ENCODE results near the gene TDRKH.
A peak's percentile ranks its signal among the peaks of the same experiment; 100 is the strongest.

The TDRKH gene

GRCh38 chr1:151790071-151790939, at the start of gene TDRKH:
Gene TDRKH (minus strand): TSS chr1:151790500. CDS start chr1:151783022, 7,478 bp downstream.
- peak; percentile 97 to 98 for DNase-seq

GRCh38 chr1:151839457-151840403, 49.4 kb upstream of the TDRKH start, which contains the start of gene C2CD4D:
Gene C2CD4D (minus strand): TSS chr1:151839820. CDS start chr1:151838989, 831 bp downstream.
- peak in 1 of 2 donors; percentile 60 for DNase-seq

DNA sequence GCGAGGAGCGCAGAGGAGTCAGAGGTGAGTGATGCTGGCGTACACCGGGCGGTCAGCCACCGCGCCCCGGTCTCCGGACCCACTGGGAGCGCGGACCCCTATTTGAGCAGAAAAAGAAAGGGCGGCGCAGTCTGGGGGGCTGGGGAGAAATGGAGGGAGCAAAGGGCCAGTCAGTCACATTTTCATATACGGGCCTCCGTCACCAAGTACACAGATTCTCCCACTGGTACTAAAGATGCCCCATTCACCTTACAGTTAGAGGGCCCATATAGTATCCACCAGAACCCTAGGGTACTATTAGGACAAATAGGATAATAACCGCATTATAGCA, 48.7 kb upstream of the TDRKH start:
- DNase-seq: no peak

DNA sequence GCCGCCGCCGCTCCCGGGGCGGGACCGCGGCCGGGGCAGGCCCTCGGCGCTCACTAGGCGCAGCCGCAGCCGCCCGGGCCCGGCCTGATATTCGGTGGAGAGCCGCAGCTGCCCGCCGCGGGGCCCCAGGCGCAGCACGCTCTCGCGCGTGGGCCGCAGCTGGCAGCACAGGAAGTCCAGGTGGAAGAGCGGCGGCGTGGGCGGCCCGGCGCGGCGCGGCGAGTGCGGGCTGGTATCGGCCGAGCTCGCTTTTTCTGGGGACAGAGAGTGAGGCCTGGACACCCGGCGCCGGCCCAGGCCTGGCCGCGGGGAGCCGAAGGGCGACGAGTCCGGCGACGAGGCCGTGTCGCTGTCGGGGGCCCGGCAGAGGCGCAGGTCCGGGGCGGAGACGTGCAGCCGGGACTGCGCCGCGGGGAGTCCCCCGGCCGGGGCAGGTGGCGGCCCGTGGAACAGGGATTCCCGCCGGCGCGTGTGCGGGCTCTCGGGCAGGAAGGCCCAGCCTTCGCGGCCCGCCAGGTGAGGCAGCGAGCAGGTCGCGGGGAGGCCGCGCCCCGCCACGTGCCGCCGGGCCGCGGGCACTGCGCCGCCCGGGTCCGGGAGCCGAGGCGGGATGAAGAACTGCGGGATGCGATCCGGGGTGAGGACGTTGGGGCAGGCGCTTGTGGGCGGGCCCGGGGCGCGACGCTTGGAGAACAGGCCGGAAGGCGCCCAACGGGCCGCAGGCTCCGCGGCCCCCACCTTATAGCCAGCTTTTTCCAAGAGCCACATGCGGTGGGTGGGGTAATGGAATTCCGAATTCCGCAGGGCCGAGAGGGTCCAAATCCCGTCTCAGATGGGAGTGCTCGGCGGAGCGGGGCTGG, 48.2 kb upstream of the TDRKH start:
- peak in 1 of 2 donors; percentile 49 for DNase-seq

DNA sequence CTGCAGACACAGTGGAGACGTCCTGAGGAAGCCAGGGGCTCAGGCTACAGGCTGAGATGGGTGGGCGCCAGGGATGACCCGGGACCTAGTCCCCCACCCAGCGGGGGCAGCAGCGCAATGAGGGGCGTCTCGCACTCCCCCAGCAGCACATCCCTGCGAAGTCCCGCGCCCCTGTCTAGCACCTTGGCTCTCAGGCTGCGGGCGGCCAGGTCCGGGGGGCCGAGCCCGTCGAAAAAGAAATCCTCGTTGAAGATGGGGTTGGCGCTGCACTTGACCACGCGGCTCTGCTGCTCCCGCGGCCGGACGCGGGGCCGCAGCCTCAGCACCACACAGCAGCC, 47.6 kb upstream of the TDRKH start:
- DNase-seq: no peak

- no peak for DNase-seq
These were observed 46.9 kb upstream of the TDRKH start for GRCh38 chr1:151837197-151837596.

GRCh38 chr1:151835596-151835995, 45.3 kb upstream of the TDRKH start:
- no peak for DNase-seq

- no peak for DNase-seq
These were observed 43.9 kb upstream of the TDRKH start for GRCh38 chr1:151834239-151834638.

DNA sequence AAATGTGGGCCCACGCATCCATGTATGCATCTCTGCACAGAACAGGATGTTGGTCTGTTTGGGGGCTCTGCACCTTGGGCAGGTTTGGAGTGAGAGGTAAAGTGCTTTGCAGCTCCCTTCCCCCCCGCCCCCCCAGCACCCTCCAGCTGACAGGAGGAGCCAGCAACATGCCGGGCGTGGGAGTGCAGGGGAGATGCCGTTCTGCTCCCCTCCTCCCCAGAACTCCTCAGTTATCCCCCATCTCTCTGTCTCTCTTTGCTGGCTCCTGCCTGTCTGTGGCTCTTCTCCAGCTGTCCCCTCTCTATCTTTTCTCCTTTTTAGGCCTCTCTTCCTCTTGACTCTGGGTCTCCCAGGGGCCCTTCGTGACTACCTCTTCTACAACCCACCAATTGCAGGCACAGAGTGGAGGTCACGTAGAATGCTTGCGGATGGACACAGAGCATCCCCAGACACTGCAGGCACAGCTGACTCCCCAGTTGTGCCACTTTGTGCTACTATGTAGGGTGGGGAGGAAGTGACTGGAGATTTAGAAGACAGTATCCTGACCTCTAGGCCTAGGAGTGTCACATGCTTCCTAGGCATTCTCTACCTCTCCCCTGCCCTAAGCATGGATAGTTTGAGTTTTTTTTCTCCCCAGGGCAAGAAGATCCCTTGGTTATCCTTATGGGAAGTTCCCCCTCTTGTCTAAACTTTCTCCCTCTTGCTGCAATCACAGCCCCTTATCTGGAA, 43.0 kb upstream of the TDRKH start:
- no peak for DNase-seq

DNA sequence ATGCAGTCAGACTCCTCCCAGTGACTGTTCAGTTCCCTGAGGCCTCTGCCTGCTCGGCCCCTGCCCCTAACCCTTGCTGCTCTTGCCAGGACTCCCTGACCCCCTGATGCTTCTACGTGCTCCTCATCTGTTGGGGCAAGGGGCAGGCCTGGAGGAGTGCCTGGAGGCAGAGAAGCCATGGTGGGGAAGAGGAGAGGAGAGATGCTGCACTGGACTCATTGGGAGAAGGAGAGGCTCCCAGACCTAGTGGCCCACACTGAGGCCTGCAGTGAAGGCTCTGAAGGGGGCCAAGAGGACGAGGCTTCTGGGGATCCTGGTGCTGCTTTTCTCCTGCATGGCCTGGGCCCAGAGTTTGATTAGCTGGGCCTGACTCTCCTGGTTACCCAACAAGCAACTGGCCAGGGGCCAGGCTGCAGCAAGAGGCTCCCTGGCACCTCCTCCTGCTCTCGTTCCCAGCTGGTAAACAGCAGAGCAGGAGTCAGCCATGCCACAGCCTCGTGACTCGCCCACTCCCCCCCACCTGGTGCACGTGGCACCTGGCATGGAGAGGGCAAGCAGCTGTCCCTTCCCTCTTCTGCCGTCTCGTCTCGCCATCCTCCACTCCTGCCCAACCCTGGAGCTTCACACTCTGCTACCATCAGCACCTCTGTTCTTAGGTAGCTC, 42.1 kb upstream of the TDRKH start:
- DNase-seq: no peak

- no peak for DNase-seq
These were observed 41.3 kb upstream of the TDRKH start, which contains the start of gene RORC for GRCh38 chr1:151831605-151832004. Gene RORC (minus strand): TSS chr1:151831802. CDS start chr1:151831764, 38 bp downstream.

DNA sequence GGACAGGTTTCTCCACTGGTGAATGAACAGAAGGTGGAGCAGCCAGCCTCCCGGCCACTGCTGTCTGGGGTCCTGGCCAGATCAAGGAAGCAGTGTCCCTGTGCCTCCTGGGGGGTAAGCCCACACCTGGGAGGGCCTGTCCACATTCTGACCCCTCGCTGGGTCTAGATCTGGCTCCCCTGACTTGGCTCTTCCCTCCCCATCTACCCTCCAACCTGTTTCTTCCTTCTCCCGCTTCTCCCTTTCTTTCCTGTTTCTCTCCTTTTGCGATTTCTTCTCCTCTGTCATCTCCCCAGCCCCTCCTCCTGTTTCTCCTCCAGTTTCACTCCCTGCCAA, 40.9 kb upstream of the TDRKH start:
- DNase-seq: no peak

GRCh38 chr1:151830055-151830454, 39.8 kb upstream of the TDRKH start:
- DNase-seq: no peak

DNA sequence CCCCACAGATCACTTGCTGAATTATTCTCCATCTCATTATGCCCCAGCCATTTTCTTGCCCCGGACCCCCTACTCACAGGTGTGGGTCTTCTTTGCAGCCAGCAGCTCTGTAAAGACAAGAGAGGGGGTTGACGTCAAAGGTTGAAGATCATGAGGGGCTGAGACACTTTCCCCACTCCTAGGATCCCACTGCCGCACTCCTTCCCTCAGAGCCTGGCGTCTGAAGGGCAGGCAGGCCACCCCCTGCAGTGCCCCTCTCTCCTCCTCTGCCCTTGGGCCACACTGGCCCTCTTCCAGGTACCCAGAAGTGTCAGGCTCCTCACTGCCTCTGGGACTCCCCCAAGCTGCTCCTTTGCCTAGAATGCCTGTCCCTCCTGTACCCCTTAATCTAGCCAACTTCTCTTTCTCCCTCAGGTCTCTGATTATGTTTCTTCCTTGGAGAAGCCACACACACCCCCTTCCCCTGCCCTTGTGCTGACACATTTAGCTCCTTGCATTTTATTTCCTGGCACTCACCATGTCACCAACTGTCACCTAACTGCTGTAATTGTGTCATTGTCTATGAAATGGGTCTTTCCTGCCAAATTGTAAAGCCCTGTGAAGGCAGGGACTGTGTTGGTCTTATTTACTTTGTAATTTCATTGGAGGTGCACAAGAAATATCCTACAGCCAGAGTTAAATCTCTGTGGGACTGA, 39.2 kb upstream of the TDRKH start:
- DNase-seq: no peak

DNA sequence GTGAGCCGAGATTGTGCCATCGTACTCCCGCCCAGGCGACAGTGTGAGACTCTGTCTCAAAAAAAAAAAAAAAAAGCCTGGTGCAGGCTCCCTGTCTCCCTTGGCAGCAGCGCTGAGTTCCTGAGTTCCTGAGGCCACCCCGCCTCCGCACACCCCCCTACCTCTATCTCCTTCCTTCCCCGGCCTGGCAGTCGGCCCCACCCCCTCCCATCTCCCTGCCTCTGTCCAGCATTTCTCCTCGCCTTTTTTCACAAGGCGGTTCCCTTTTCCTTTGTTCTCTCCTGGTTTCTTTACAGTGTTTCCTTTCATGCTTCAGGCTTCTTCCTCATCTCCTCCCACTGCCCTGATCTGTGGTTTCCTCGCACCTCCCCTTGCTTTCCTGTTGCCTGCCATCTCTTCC, 38.6 kb upstream of the TDRKH start:
- no peak for DNase-seq

GRCh38 chr1:151827853-151828252, 37.6 kb upstream of the TDRKH start:
- no peak for DNase-seq

DNA sequence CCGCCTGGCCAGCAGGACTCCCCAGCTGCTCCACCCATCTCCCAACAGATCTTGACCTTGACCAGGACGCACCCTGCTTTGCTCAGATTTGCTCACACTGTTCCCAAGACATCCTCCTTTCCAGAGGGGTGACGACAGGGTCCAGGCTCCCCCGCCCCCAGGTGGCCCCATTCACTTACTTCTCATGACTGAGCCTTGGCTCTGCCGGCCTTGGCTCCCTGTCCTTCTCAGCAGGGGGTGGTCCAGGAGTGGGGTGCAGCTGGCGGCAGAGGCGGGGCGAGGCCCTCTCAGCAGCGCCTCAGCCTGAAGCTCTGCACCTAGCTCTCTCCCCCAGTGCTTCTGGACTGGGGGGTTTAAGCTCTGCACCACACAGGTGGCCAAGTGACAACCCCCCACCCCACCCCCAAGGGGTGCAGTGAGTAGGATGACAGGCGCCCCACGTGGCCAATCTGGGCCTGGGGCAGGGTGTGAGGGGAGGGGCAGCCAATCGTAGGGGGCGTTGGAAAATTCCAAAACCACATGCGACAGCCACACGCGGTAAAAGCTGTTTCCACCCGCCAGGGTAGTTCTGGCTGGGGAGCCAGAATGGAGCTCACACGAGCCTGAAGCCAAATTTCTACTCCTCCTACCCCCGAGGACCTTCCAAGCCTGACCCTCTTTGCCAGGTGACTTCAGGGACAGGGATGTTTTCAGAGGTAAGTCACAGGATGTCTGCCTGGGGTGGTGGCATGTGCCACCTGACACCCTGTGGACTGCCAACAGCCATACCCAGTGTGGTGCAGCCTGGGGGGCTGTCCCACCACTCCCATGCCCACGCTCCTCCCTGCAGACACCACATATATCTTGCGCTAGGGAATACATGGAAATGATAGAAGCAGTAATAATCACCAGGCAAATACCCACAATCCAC, 35.7 kb upstream of the TDRKH start:
- DNase-seq: no peak

GRCh38 chr1:151825204-151825603, 34.9 kb upstream of the TDRKH start:
- DNase-seq: no peak

- no peak for DNase-seq
These were observed 32.9 kb upstream of the TDRKH start for GRCh38 chr1:151823175-151823574.

- DNase-seq: peak in 1 of 2 donors; percentile 42
These were observed 32.1 kb upstream of the TDRKH start for GRCh38 chr1:151822404-151822803.

All from stimulated activated CD4-positive, alpha-beta T cell treated with anti-CD3 and anti-CD28 coated beads, Interleukin-2, amount 100 ng/mL, for 48 hours (primary cell).